GM12878 (cell line): ENCODE measurements around the gene POLD1. TPM values are rescaled to one million over a fixed set of nuclear protein-coding genes. Genes with fewer than 3 reads are reported as not detected.

ENCODE experiments used
- CBFB ChIP-seq: IDR thresholded peaks from 2 replicates; pipeline ENCODE4 v1.6.1; 2016; ENCODE audit warnings: antibody characterized with exemption, low read depth
- CHD2 ChIP-seq: IDR thresholded peaks from 2 replicates; pipeline ENCODE4 v1.6.1; 2011; ENCODE audit warnings: low read depth, low read length, improper control_type of control experiment, borderline replicate concordance
- EGR1 ChIP-seq, 2 experiments: IDR thresholded peaks; 1 replicate in 1 of 2; 2 replicates in 1 of 2; pipeline ENCODE4 v1.6.1; 2011 to 2012; ENCODE audit warnings: low read depth in 2 of 2, low read length in 2 of 2, borderline replicate concordance in 1 of 2, mild to moderate bottlenecking in 1 of 2, moderate library complexity in 1 of 2
- EP300 ChIP-seq, 2 experiments: fragments of 150-350 bp in 1 of 2; IDR thresholded peaks; 2 replicates each; pipeline ENCODE4 v1.6.1; 2011 to 2012; ENCODE audit warnings: low read depth in 2 of 2, low read length in 2 of 2, borderline replicate concordance in 1 of 2, improper control_type of control experiment in 1 of 2, inconsistent platforms in 1 of 2; ENCODE audit not compliant: control insufficient read depth in 1 of 2
- EZH2 ChIP-seq: IDR thresholded peaks from 2 replicates; pipeline ENCODE4 v1.6.1; 2012; ENCODE audit warnings: low read depth, mild to moderate bottlenecking, control low read depth, inconsistent platforms, low read length, borderline replicate concordance; ENCODE audit not compliant: control insufficient read depth
- FOXK2 ChIP-seq: fragments of 450-650 bp; IDR thresholded peaks from 2 replicates; pipeline ENCODE4 v1.6.1; 2017; ENCODE audit warnings: mild to moderate bottlenecking, moderate library complexity
- GATAD2B ChIP-seq: fragments of 450-650 bp; conservative IDR thresholded peaks from 2 replicates; pipeline ENCODE4 v1.6.1; 2017; ENCODE audit warnings: low read depth, mild to moderate bottlenecking, moderate library complexity
- IKZF2 ChIP-seq, 2 experiments: fragments of 450-650 bp; IDR thresholded peaks; 2 replicates each; pipeline ENCODE4 v1.6.1; 2017; ENCODE audit warnings: mild to moderate bottlenecking in 2 of 2, moderate library complexity in 2 of 2
- JUND ChIP-seq: IDR thresholded peaks from 2 replicates; pipeline ENCODE4 v1.6.1; 2012; ENCODE audit warnings: low read depth, mild to moderate bottlenecking, low read length, improper control_type of control experiment, moderate library complexity
- NFXL1 ChIP-seq: fragments of 450-650 bp; IDR thresholded peaks from 2 replicates; pipeline ENCODE4 v1.6.1; 2017; ENCODE audit warnings: antibody characterized with exemption, mild to moderate bottlenecking, borderline replicate concordance
- NR2F1 ChIP-seq: fragments of 450-650 bp; conservative IDR thresholded peaks from 2 replicates; pipeline ENCODE4 v1.6.1; 2017; ENCODE audit warnings: mild to moderate bottlenecking
- RB1 ChIP-seq: fragments of 450-650 bp; formaldehyde crosslinking; IDR thresholded peaks from 2 replicates; pipeline ENCODE4 v1.6.1; 2017; ENCODE audit warnings: mild to moderate bottlenecking, borderline replicate concordance
- RCOR1 ChIP-seq: conservative IDR thresholded peaks from 2 replicates; pipeline ENCODE4 v1.6.1; 2012; ENCODE audit warnings: low read depth, low read length, improper control_type of control experiment
- RFX5 ChIP-seq: IDR thresholded peaks from 2 replicates; pipeline ENCODE4 v1.6.1; 2011; ENCODE audit warnings: low read depth, low read length, improper control_type of control experiment
- SUPT20H ChIP-seq: IDR thresholded peaks from 2 replicates; pipeline ENCODE4 v1.6.1; 2011; ENCODE audit warnings: low read depth, mild to moderate bottlenecking, low read length, moderate library complexity, borderline replicate concordance; ENCODE audit not compliant: control insufficient read depth
- ZBED1 ChIP-seq: IDR thresholded peaks from 2 replicates; pipeline ENCODE4 v1.6.1; 2016; ENCODE audit warnings: borderline replicate concordance
- ZNF217 ChIP-seq: fragments of 450-650 bp; IDR thresholded peaks from 2 replicates; pipeline ENCODE4 v1.6.1; 2017; ENCODE audit warnings: antibody characterized with exemption, mild to moderate bottlenecking
- ZNF384 ChIP-seq: IDR thresholded peaks from 2 replicates; pipeline ENCODE4 v1.6.1; 2012; ENCODE audit warnings: low read depth, mild to moderate bottlenecking, low read length, improper control_type of control experiment, borderline replicate concordance
- polyA plus RNA-seq, 11 experiments: library from polyadenylated mRNA; depleted of rRNA in 4 of 11; unstranded in 6 of 11; stranded (reverse) in 5 of 11; fragments of >200 nt; fragmentation: Nextera tagmentation in 4 of 11; fragmentation: Illumina TruSeq in 1 of 11; extraction: Ambion mirVana in 4 of 11; extraction: Trizol in 1 of 11; gene quantifications; 1 replicate in 1 of 11; 2 replicates in 10 of 11; pipeline versions ENCODE4 v1.2.1 to v1.2.3, GENCODE V29; 2011 to 2016; ENCODE audit warnings: inconsistent platforms in 2 of 11, missing spikeins in 2 of 11, low read depth in 1 of 11
- total RNA-seq, 4 experiments: library from RNA; depleted of rRNA in 3 of 4; stranded (reverse); fragments of >200 nt in 3 of 4; fragmentation: Illumina TruSeq in 1 of 4; extraction: Trizol in 1 of 4; gene quantifications; 2 replicates each; pipeline versions ENCODE4 v1.2.1 to v1.2.3, GENCODE V29; 2013 to 2021
- TF ChIP-seq, protein P1 (sequence below): fragments of 450-650 bp; IDR thresholded peaks from 2 replicates; pipeline ENCODE4 v1.6.1; 2017; ENCODE audit warnings: mild to moderate bottlenecking, moderate library complexity
- TF ChIP-seq, protein P2 (sequence below): IDR thresholded peaks from 2 replicates; pipeline ENCODE4 v1.6.1; 2012; ENCODE audit warnings: mild to moderate bottlenecking, low read depth, low read length
- TF ChIP-seq, protein P3 (sequence below): fragments of 450-650 bp; IDR thresholded peaks from 2 replicates; pipeline ENCODE4 v1.6.1; 2017; ENCODE audit warnings: low read depth, mild to moderate bottlenecking, moderate library complexity

POLD1 gene
- total and polyA plus RNA-seq, 10 of the 15 experiments (the other 5 are each of a cell fraction or from before 2014, with no cell fraction given) = 0.76 to 165 (median 63.4) TPM

DNA sequence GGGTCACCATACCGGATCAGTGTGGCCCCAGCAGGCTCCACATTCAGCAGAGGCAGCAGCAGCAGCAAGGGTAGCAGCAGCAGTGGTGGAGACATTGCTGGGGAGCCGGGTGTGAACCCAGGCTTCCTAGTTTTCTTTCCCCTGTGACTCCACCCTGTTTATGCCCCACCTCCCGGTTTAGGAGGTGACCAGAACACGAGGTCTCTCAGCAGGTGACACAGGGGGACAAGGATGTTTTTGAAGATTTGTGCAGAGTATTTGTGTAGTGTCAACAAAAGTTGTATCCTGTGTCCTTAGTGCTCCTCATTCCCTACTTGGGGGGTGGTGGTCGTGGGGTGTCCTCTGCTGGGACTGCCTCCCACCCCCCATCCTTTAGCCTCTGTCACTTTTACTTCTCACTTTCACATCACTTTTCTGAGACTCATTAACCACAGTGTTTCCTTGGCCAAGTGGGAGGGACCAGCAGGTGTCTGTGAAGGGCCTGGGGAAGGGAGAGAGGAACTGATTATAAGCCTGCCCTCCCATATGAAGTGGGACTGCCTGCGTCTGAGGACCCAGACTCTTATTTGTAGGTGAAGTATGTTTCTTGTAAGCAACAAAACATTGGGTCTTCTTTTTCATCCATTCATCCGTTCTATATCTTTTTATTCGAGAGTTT lies 39.4 kb upstream of the POLD1 start (continued):
- TF ChIP-seq, protein P1, sequence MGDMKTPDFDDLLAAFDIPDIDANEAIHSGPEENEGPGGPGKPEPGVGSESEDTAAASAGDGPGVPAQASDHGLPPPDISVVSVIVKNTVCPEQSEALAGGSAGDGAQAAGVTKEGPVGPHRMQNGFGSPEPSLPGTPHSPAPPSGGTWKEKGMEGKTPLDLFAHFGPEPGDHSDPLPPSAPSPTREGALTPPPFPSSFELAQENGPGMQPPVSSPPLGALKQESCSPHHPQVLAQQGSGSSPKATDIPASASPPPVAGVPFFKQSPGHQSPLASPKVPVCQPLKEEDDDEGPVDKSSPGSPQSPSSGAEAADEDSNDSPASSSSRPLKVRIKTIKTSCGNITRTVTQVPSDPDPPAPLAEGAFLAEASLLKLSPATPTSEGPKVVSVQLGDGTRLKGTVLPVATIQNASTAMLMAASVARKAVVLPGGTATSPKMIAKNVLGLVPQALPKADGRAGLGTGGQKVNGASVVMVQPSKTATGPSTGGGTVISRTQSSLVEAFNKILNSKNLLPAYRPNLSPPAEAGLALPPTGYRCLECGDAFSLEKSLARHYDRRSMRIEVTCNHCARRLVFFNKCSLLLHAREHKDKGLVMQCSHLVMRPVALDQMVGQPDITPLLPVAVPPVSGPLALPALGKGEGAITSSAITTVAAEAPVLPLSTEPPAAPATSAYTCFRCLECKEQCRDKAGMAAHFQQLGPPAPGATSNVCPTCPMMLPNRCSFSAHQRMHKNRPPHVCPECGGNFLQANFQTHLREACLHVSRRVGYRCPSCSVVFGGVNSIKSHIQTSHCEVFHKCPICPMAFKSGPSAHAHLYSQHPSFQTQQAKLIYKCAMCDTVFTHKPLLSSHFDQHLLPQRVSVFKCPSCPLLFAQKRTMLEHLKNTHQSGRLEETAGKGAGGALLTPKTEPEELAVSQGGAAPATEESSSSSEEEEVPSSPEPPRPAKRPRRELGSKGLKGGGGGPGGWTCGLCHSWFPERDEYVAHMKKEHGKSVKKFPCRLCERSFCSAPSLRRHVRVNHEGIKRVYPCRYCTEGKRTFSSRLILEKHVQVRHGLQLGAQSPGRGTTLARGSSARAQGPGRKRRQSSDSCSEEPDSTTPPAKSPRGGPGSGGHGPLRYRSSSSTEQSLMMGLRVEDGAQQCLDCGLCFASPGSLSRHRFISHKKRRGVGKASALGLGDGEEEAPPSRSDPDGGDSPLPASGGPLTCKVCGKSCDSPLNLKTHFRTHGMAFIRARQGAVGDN = no peak; the same call in none of the 2 replicates
- TF ChIP-seq IKZF2 (IDR thresholded peaks at IDR 0.05) (peak; percentile 98), RFX5 (no peak), FOXK2 (peak; percentile 72; the same call in 1 of the 2 replicates), NR2F1 (peak; percentile 36), ZBED1 (peak; percentile 64; the same call in 1 of the 2 replicates), EP300 (IDR thresholded peaks at IDR 0.05; ENCODE audit: borderline replicate concordance in 1 of 2, control insufficient read depth in 1 of 2, low read depth in 2 of 2, low read length in 2 of 2) (peak; percentile 48 to 88; a peak in 3 of 4 replicates), CHD2 (peak; percentile 55; the same call in 1 of the 2 replicates), NFXL1 (no peak), JUND (no peak), EGR1 (IDR thresholded peaks at IDR 0.05; ENCODE audit: borderline replicate concordance in 1 of 2, low read depth in 2 of 2, low read length in 2 of 2) (peak in 1 of 2 experiments; percentile 33; a peak in 1 of 3 replicates), ZNF217 (peak; percentile 73), RCOR1 (no peak), SUPT20H (no peak), EZH2 (no peak), ZNF384 (no peak), GATAD2B (peak; percentile 98), CBFB (peak; percentile 71), RB1 (no peak; the same call in 1 of the 2 replicates)
- TF ChIP-seq, protein P2, sequence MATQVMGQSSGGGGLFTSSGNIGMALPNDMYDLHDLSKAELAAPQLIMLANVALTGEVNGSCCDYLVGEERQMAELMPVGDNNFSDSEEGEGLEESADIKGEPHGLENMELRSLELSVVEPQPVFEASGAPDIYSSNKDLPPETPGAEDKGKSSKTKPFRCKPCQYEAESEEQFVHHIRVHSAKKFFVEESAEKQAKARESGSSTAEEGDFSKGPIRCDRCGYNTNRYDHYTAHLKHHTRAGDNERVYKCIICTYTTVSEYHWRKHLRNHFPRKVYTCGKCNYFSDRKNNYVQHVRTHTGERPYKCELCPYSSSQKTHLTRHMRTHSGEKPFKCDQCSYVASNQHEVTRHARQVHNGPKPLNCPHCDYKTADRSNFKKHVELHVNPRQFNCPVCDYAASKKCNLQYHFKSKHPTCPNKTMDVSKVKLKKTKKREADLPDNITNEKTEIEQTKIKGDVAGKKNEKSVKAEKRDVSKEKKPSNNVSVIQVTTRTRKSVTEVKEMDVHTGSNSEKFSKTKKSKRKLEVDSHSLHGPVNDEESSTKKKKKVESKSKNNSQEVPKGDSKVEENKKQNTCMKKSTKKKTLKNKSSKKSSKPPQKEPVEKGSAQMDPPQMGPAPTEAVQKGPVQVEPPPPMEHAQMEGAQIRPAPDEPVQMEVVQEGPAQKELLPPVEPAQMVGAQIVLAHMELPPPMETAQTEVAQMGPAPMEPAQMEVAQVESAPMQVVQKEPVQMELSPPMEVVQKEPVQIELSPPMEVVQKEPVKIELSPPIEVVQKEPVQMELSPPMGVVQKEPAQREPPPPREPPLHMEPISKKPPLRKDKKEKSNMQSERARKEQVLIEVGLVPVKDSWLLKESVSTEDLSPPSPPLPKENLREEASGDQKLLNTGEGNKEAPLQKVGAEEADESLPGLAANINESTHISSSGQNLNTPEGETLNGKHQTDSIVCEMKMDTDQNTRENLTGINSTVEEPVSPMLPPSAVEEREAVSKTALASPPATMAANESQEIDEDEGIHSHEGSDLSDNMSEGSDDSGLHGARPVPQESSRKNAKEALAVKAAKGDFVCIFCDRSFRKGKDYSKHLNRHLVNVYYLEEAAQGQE = no peak
- TF ChIP-seq, protein P3, sequence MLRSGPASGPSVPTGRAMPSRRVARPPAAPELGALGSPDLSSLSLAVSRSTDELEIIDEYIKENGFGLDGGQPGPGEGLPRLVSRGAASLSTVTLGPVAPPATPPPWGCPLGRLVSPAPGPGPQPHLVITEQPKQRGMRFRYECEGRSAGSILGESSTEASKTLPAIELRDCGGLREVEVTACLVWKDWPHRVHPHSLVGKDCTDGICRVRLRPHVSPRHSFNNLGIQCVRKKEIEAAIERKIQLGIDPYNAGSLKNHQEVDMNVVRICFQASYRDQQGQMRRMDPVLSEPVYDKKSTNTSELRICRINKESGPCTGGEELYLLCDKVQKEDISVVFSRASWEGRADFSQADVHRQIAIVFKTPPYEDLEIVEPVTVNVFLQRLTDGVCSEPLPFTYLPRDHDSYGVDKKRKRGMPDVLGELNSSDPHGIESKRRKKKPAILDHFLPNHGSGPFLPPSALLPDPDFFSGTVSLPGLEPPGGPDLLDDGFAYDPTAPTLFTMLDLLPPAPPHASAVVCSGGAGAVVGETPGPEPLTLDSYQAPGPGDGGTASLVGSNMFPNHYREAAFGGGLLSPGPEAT = peak; percentile 95
